Progenitor cell of endocrine pancreas (in vitro differentiated cells): ENCODE measurements around the gene SAMD10. TPM values are rescaled to one million over a fixed set of nuclear protein-coding genes. Genes with fewer than 3 reads are reported as not detected.
"Not testable (repeated sequence)": the region's sequence is repeated elsewhere in the genome, so short reads cannot be mapped to it uniquely, and the experiment has no call there.

Experiments
- DNase-seq: peaks from one replicate; pipeline ENCODE4 v3.0.0; 2021; ENCODE audit warnings: low spot score; ENCODE audit not compliant: unreplicated experiment
- H3K27ac Mint-ChIP-seq: 2 replicates; pipeline ENCODE4 v1.8.0; 2021; ENCODE audit warnings: mild to moderate bottlenecking, moderate library complexity, mixed read lengths
- H3K27me3 Mint-ChIP-seq: 2 replicates; pipeline ENCODE4 v1.8.0; 2021; ENCODE audit warnings: mixed read lengths
- H3K36me3 Mint-ChIP-seq: 2 replicates; pipeline ENCODE4 v1.8.0; 2022; ENCODE audit warnings: mixed read lengths; ENCODE audit not compliant: insufficient read depth
- H3K4me1 Mint-ChIP-seq: 2 replicates; pipeline ENCODE4 v1.8.0; 2021; ENCODE audit warnings: low read depth, mixed read lengths
- H3K4me3 Mint-ChIP-seq: 2 replicates; pipeline ENCODE4 v1.8.0; 2021; ENCODE audit warnings: low read depth, mild to moderate bottlenecking, moderate library complexity, mixed read lengths
- H3K9me3 Mint-ChIP-seq: 2 replicates; pipeline ENCODE4 v1.8.0; 2021; ENCODE audit warnings: low read depth, mixed read lengths
- CTCF ChIP-seq: fragments of 200-600 bp; sonication (generic); IDR thresholded peaks from one replicate; pipeline ENCODE4 v1.5.0; 2021; ENCODE audit warnings: antibody characterized with exemption, mild to moderate bottlenecking; ENCODE audit not compliant: unreplicated experiment
- total RNA-seq: library from RNA; stranded (reverse); gene quantifications from 2 replicates; pipeline ENCODE4 v1.2.1, GENCODE V29; 2021

The SAMD10 gene
- total RNA-seq, 1 donor from 2014 or later = 12.8 TPM

- peak; percentile 98 for TF ChIP-seq CTCF
- Mint-ChIP-seq H3K36me3 (peaks cover 9% of the 10 kb centered on the region), H3K4me3 (peak overlapping the region; percentile 25), H3K9me3 (no peaks in the 10 kb centered on the region), H3K4me1 (peaks cover 9% of the 10 kb centered on the region), H3K27ac (no peak overlapping the region), H3K27me3 (no peaks in the 10 kb centered on the region)
- peak; percentile 90 for DNase-seq
Measured at GRCh38 chr20:63973636-63974401, 5.6 kb downstream of the SAMD10 start.

GRCh38 chr20:63973160-63973479 is 6.3 kb downstream of the SAMD10 start:
- H3K27ac Mint-ChIP-seq = no peak overlapping the region
- TF ChIP-seq CTCF = no peak
- H3K27me3 Mint-ChIP-seq = no peaks in the 10 kb centered on the region
- DNase-seq = no peak
- peaks cover 10% of the 10 kb centered on the region for H3K4me1 Mint-ChIP-seq
- H3K9me3 Mint-ChIP-seq = no peaks in the 10 kb centered on the region
- peak overlapping the region; percentile 25 for H3K4me3 Mint-ChIP-seq
- H3K36me3 Mint-ChIP-seq = peaks cover 9% of the 10 kb centered on the region

GRCh38 chr20:63972312-63973159 is 6.9 kb downstream of the SAMD10 start:
- no peaks in the 10 kb centered on the region for H3K27me3 Mint-ChIP-seq
- peaks cover 10% of the 10 kb centered on the region for H3K4me1 Mint-ChIP-seq
- no peak for DNase-seq
- TF ChIP-seq CTCF = no peak
- H3K27ac Mint-ChIP-seq = no peak overlapping the region
- H3K4me3 Mint-ChIP-seq = peak overlapping the region; percentile 24
- no peaks in the 10 kb centered on the region for H3K9me3 Mint-ChIP-seq
- peaks cover 9% of the 10 kb centered on the region for H3K36me3 Mint-ChIP-seq

GRCh38 chr20:63971960-63972311 is 7.5 kb downstream of the SAMD10 start:
- H3K9me3 Mint-ChIP-seq, H3K36me3 Mint-ChIP-seq, H3K27me3 Mint-ChIP-seq, H3K4me1 Mint-ChIP-seq, DNase-seq, H3K27ac Mint-ChIP-seq: not testable (repeated sequence)
- H3K4me3 Mint-ChIP-seq = peak overlapping the region; percentile 24

GRCh38 chr20:63970714-63971431 is 8.6 kb downstream of the SAMD10 start:
- no peaks in the 10 kb centered on the region for H3K9me3 Mint-ChIP-seq
- H3K27ac Mint-ChIP-seq = no peak overlapping the region
- no peaks in the 10 kb centered on the region for H3K27me3 Mint-ChIP-seq
- DNase-seq = no peak
- no peak for TF ChIP-seq CTCF
- peaks cover 10% of the 10 kb centered on the region for H3K4me1 Mint-ChIP-seq
- H3K36me3 Mint-ChIP-seq = peaks cover 9% of the 10 kb centered on the region
- H3K4me3 Mint-ChIP-seq = peak overlapping the region; percentile 71
